IMR-90 (cell line): ENCODE measurements around the gene COL2A1. TPM values are rescaled to one million over a fixed set of nuclear protein-coding genes. Genes with fewer than 3 reads are reported as not detected.
A peak's percentile ranks its signal among the peaks of the same experiment; 100 is the strongest.

ENCODE experiments used
- ATAC-seq: fragments of 200-7000 bp; cut with Tn5 transposase; 2 replicates; pipeline ENCODE4 v1.9.1; 2020; ENCODE audit warnings: low read depth, mild to moderate bottlenecking, moderate library complexity
- BruUV-seq: library from RNA; stranded (reverse); fragments of 400-500 nt; replicated peaks from 2 replicates; lab custom pipeline; 2021; lab: Mats Ljungman, UMichigan
- CTCF ChIA-PET: fragments of 300-600 bp; formaldehyde crosslinking; extraction: SDS; loops from one replicate; lab custom pipeline; 2021; ENCODE audit warnings: antibody characterized with exemption; lab: Yijun Ruan, JAX
- POLR2A ChIA-PET: fragments of 300-600 bp; sonication (Branson Sonifier 250); formaldehyde crosslinking; loops from one replicate; lab custom pipeline; 2022; ENCODE audit warnings: antibody characterized with exemption; ENCODE audit not compliant: unreplicated experiment; lab: Charles Lee
- DNase-seq: peaks from one replicate; pipeline ENCODE4 v3.0.0; 2013
- H2AFZ ChIP-seq: replicated peaks from 2 replicates; pipeline ENCODE3; 2013; ENCODE audit warnings: low read length, mild to moderate bottlenecking; ENCODE audit not compliant: poor library complexity
- H2AK5ac ChIP-seq: 2 replicates; pipeline ENCODE4 v1.6.1; 2013; ENCODE audit warnings: low read depth, low read length, inconsistent platforms
- H2AK9ac ChIP-seq: replicated peaks from 2 replicates; pipeline ENCODE3; 2013; ENCODE audit warnings: mild to moderate bottlenecking, low read depth, low read length, moderate library complexity; ENCODE audit not compliant: poor library complexity
- H2BK120ac ChIP-seq: 2 replicates; pipeline ENCODE4 v1.6.1; 2013; ENCODE audit warnings: low read depth, low read length, inconsistent platforms
- H2BK15ac ChIP-seq: 3 replicates; pipeline ENCODE4 v1.6.1; 2013; ENCODE audit warnings: low read depth, low read length, inconsistent platforms
- H2BK20ac ChIP-seq: 2 replicates; pipeline ENCODE4 v1.6.1; 2013; ENCODE audit warnings: low read depth, mild to moderate bottlenecking, inconsistent platforms, low read length, moderate library complexity
- H2BK5ac ChIP-seq: 2 replicates; pipeline ENCODE4 v1.6.1; 2013; ENCODE audit warnings: mild to moderate bottlenecking, low read depth, low read length, inconsistent platforms; ENCODE audit not compliant: poor library complexity, severe bottlenecking
- H3K14ac ChIP-seq: replicated peaks from 2 replicates; pipeline ENCODE4 v1.6.1; 2013; ENCODE audit warnings: low read depth, low read length, inconsistent platforms
- H3K18ac ChIP-seq: 2 replicates; pipeline ENCODE4 v1.6.1; 2013; ENCODE audit warnings: low read depth, low read length, control low read depth
- H3K23ac ChIP-seq: 2 replicates; pipeline ENCODE4 v1.6.1; 2013; ENCODE audit warnings: low read depth, low read length, inconsistent platforms
- H3K27ac ChIP-seq: 2 replicates; pipeline ENCODE4 v1.5.1; 2013; ENCODE audit warnings: mild to moderate bottlenecking, control low read depth, low read length; ENCODE audit not compliant: insufficient read depth
- H3K27me3 ChIP-seq: 2 replicates; pipeline ENCODE4 v1.6.1; 2013; ENCODE audit warnings: low read length; ENCODE audit not compliant: control insufficient read depth, insufficient read depth
- H3K36me3 ChIP-seq: 2 replicates; pipeline ENCODE4 v1.6.1; 2013; ENCODE audit warnings: low read length, mixed read lengths; ENCODE audit not compliant: control insufficient read depth, insufficient read depth
- H3K4ac ChIP-seq: 2 replicates; pipeline ENCODE4 v1.6.1; 2013; ENCODE audit warnings: low read depth, low read length, inconsistent platforms
- H3K4me1 ChIP-seq: 2 replicates; pipeline ENCODE4 v1.6.1; 2013; ENCODE audit warnings: low read length, mixed read lengths; ENCODE audit not compliant: control insufficient read depth, insufficient read depth
- H3K4me2 ChIP-seq: 2 replicates; pipeline ENCODE4 v1.6.1; 2013; ENCODE audit warnings: low read depth, mild to moderate bottlenecking, control low read depth, low read length, moderate library complexity
- H3K4me3 ChIP-seq: 2 replicates; pipeline ENCODE4 v1.5.1; 2013; ENCODE audit warnings: low read depth, mild to moderate bottlenecking, control low read depth, low read length, moderate library complexity; ENCODE audit not compliant: insufficient read depth
- H3K56ac ChIP-seq: 2 replicates; pipeline ENCODE4 v1.6.1; 2013; ENCODE audit warnings: low read length, inconsistent platforms; ENCODE audit not compliant: insufficient read depth; ENCODE audit errors: extremely low read depth
- H3K79me1 ChIP-seq, 2 experiments: 2 replicates each; pipeline ENCODE4 v1.6.1; 2013; ENCODE audit warnings: low read length in 2 of 2, inconsistent platforms in 1 of 2, low read depth in 1 of 2
- H3K9ac ChIP-seq: 2 replicates; pipeline ENCODE4 v1.6.1; 2013; ENCODE audit warnings: low read depth, low read length, control low read depth
- H3K9me1 ChIP-seq: 2 replicates; pipeline ENCODE4 v1.6.1; 2013; ENCODE audit warnings: low read length, inconsistent platforms; ENCODE audit not compliant: insufficient read depth
- H3K9me3 ChIP-seq: 2 replicates; pipeline ENCODE4 v1.6.1; 2013; ENCODE audit warnings: low read length; ENCODE audit not compliant: control insufficient read depth, insufficient read depth
- H4K20me1 ChIP-seq: 2 replicates; pipeline ENCODE4 v1.6.1; 2013; ENCODE audit warnings: low read length, inconsistent platforms; ENCODE audit not compliant: insufficient read depth
- H4K5ac ChIP-seq: 2 replicates; pipeline ENCODE4 v1.6.1; 2013; ENCODE audit warnings: mild to moderate bottlenecking, low read depth, low read length, control low read depth
- H4K8ac ChIP-seq, 2 experiments: 2 replicates each; pipeline ENCODE4 v1.6.1; 2013; ENCODE audit warnings: low read depth in 2 of 2, low read length in 2 of 2, control low read depth in 1 of 2, inconsistent platforms in 1 of 2
- H4K91ac ChIP-seq: 2 replicates; pipeline ENCODE4 v1.6.1; 2013; ENCODE audit warnings: low read depth, low read length, inconsistent platforms; ENCODE audit not compliant: insufficient read depth
- BHLHE40 ChIP-seq: fragments of 150-350 bp; IDR thresholded peaks from 2 replicates; pipeline ENCODE4 v1.6.1; 2016; ENCODE audit warnings: mild to moderate bottlenecking, low read depth, low read length
- CEBPB ChIP-seq: IDR thresholded peaks from 2 replicates; pipeline ENCODE4 v1.6.1; 2012; ENCODE audit warnings: low read depth, low read length, improper control_type of control experiment
- CHD1 ChIP-seq: IDR thresholded peaks from 2 replicates; pipeline ENCODE4 v1.6.1; 2012; ENCODE audit warnings: low read depth, low read length, improper control_type of control experiment
- CTCF ChIP-seq: conservative IDR thresholded peaks from 2 replicates; pipeline ENCODE4 v1.5.1; 2012; ENCODE audit warnings: mild to moderate bottlenecking, low read depth, low read length, improper control_type of control experiment
- FOS ChIP-seq: fragments of 150-350 bp; IDR thresholded peaks from 2 replicates; pipeline ENCODE4 v1.6.1; 2016; ENCODE audit warnings: low read depth, low read length
- MAFK ChIP-seq: IDR thresholded peaks from 2 replicates; pipeline ENCODE4 v1.6.1; 2012; ENCODE audit warnings: low read depth, low read length, improper control_type of control experiment
- MAZ ChIP-seq: IDR thresholded peaks from 2 replicates; pipeline ENCODE4 v1.6.1; 2012; ENCODE audit warnings: low read depth, mild to moderate bottlenecking, low read length, improper control_type of control experiment, moderate library complexity, borderline replicate concordance
- MXI1 ChIP-seq: IDR thresholded peaks from 2 replicates; pipeline ENCODE4 v1.6.1; 2012; ENCODE audit warnings: low read depth, mild to moderate bottlenecking, low read length, moderate library complexity, borderline replicate concordance
- NFE2L2 ChIP-seq: fragments of 150-350 bp; IDR thresholded peaks from 2 replicates; pipeline ENCODE4 v1.6.1; 2016; ENCODE audit warnings: low read depth, mild to moderate bottlenecking, low read length
- POLR2A ChIP-seq: IDR thresholded peaks from 2 replicates; pipeline ENCODE4 v1.6.1; 2012; ENCODE audit warnings: mild to moderate bottlenecking, low read depth, low read length
- RAD21 ChIP-seq: IDR thresholded peaks from 2 replicates; pipeline ENCODE4 v1.6.1; 2012; ENCODE audit warnings: low read length, improper control_type of control experiment
- RCOR1 ChIP-seq: IDR thresholded peaks from 2 replicates; pipeline ENCODE4 v1.6.1; 2012; ENCODE audit warnings: mild to moderate bottlenecking, low read length, improper control_type of control experiment; ENCODE audit not compliant: insufficient replicate concordance
- RFX5 ChIP-seq: IDR thresholded peaks from 2 replicates; pipeline ENCODE4 v1.8.0; 2012; ENCODE audit warnings: low read depth, mild to moderate bottlenecking, low read length, moderate library complexity
- SMC3 ChIP-seq: fragments of 150-350 bp; IDR thresholded peaks from 2 replicates; pipeline ENCODE4 v1.6.1; 2016; ENCODE audit warnings: low read depth, mild to moderate bottlenecking, antibody characterized with exemption, low read length, moderate library complexity
- WGBS, 2 experiments: methylation state at CpG; one replicate each; pipeline versions ENCODE4 v1.1.5 to v1.1.7; 2013; ENCODE audit warnings: missing lambda C conversion rate in 2 of 2; ENCODE audit not compliant: insufficient read length in 1 of 2; ENCODE audit errors: extremely low coverage in 2 of 2; 5-methylcytosine and 5-hydroxymethylcytosine counted together
- dilution Hi-C: fragments of 300-500 bp; cut with HindIII; formaldehyde crosslinking; loops from one replicate; pipeline ENCODE4 v1.14.3; 2018; ENCODE audit warnings: low sequenced_read_pairs; ENCODE audit not compliant: unreplicated experiment
- in situ Hi-C: fragments of 300-500 bp; cut with MboI; formaldehyde crosslinking; loops from 3 replicates; pipeline ENCODE4 v1.14.3; 2019; ENCODE audit warnings: low sequenced_read_pairs, inconsistent platforms, mixed read lengths
- intact Hi-C: fragments of 100-400 bp; cut with micrococcal nuclease; formaldehyde crosslinking; loops from 2 replicates; pipeline ENCODE4 v1.10.0; 2022
- polyA plus RNA-seq, 3 experiments: library from polyadenylated mRNA; depleted of rRNA; stranded (reverse); fragments of >200 nt; gene quantifications; 2 replicates each; pipeline ENCODE4 v1.2.3, GENCODE V29; 2012; ENCODE audit warnings: low replicate concordance in 1 of 3
- total RNA-seq: library from RNA; depleted of rRNA; stranded (reverse); fragments of >200 nt; gene quantifications from 2 replicates; pipeline ENCODE4 v1.2.3, GENCODE V29; 2012
- TF ChIP-seq, protein P1 (sequence below): fragments of 150-350 bp; IDR thresholded peaks from 2 replicates; pipeline ENCODE4 v1.6.1; 2017; ENCODE audit warnings: mild to moderate bottlenecking, antibody characterized with exemption, low read length, low read depth
- TF ChIP-seq, protein P2 (sequence below): fragments of 150-350 bp; IDR thresholded peaks from 2 replicates; pipeline ENCODE4 v1.6.1; 2016; ENCODE audit warnings: low read depth, mild to moderate bottlenecking, low read length, moderate library complexity, borderline replicate concordance

The COL2A1 gene
- total and polyA plus RNA-seq, 2 of the 4 experiments (the other 2 are of a cell fraction): 0.05 TPM; not detected in 1

- no peak overlapping the region for H3K56ac ChIP-seq
- POLR2A ChIA-PET: no interaction called here
- H3K4me2 ChIP-seq: no peak overlapping the region
- H3K4me3 ChIP-seq: no peak overlapping the region
- CTCF ChIA-PET: interaction anchor here (1.0 kb wide), 1 partner anchor 177 kb away, joined by 3 read pairs; no protein-coding TSS in a partner anchor
- H3K4ac ChIP-seq: no peak overlapping the region
- H4K20me1 ChIP-seq: no peaks in the 10 kb centered on the region; the same call in 1 of the 2 replicates
- dilution Hi-C loops: no loop called here
- no peak overlapping the region for H3K27ac ChIP-seq
- H2BK20ac ChIP-seq: no peak overlapping the region
- H3K9ac ChIP-seq: no peak overlapping the region
- no peak for ATAC-seq
- H3K23ac ChIP-seq: no peak overlapping the region
- no peaks in the 10 kb centered on the region for H3K79me1 ChIP-seq
- peaks cover 14% of the 10 kb centered on the region for H3K27me3 ChIP-seq
- H4K8ac ChIP-seq: no peak overlapping the region
- H2AK9ac ChIP-seq: peak overlapping the region; percentile 61
- no peak overlapping the region for H2AK5ac ChIP-seq
- no peak overlapping the region for H2BK5ac ChIP-seq
- H2BK15ac ChIP-seq: no peak overlapping the region
- H3K36me3 ChIP-seq: no peaks in the 10 kb centered on the region
- DNase-seq: no peak
- no peak overlapping the region for H3K18ac ChIP-seq
- TF ChIP-seq RCOR1 (no peak), MXI1 (no peak), CTCF (no peak), CEBPB (no peak), MAFK (no peak), NFE2L2 (no peak), MAZ (no peak), SMC3 (no peak), RAD21 (no peak), BHLHE40 (no peak), CHD1 (no peak), RFX5 (no peak), POLR2A (no peak), FOS (no peak)
- TF ChIP-seq, protein P1, sequence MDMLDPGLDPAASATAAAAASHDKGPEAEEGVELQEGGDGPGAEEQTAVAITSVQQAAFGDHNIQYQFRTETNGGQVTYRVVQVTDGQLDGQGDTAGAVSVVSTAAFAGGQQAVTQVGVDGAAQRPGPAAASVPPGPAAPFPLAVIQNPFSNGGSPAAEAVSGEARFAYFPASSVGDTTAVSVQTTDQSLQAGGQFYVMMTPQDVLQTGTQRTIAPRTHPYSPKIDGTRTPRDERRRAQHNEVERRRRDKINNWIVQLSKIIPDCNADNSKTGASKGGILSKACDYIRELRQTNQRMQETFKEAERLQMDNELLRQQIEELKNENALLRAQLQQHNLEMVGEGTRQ: no peak
- TF ChIP-seq, protein P2, sequence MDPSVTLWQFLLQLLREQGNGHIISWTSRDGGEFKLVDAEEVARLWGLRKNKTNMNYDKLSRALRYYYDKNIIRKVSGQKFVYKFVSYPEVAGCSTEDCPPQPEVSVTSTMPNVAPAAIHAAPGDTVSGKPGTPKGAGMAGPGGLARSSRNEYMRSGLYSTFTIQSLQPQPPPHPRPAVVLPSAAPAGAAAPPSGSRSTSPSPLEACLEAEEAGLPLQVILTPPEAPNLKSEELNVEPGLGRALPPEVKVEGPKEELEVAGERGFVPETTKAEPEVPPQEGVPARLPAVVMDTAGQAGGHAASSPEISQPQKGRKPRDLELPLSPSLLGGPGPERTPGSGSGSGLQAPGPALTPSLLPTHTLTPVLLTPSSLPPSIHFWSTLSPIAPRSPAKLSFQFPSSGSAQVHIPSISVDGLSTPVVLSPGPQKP: no peak
- no peak overlapping the region for H2AFZ ChIP-seq
- H4K5ac ChIP-seq: no peak overlapping the region
- intact Hi-C loops: no loop called here
- no peaks in the 10 kb centered on the region for H3K9me3 ChIP-seq
- no peak overlapping the region for H2BK120ac ChIP-seq
- in situ Hi-C loops: no loop called here
- no peak overlapping the region for H3K14ac ChIP-seq
- H4K91ac ChIP-seq: no peak overlapping the region
- peaks cover 10% of the 10 kb centered on the region; the same call in 1 of the 2 replicates for H3K9me1 ChIP-seq
- peaks cover 15% of the 10 kb centered on the region for H3K4me1 ChIP-seq
- no TSS peak for BruUV-seq
- WGBS, 2 experiments: 75% methylated on average over 7 of the region's 31 CpGs; no CpG with 5 or more reads in 1 of the 2 experiments
These were observed 61.6 kb downstream of the COL2A1 start for GRCh38 chr12:47942614-47943225.
